Neutrophil (primary cell): ENCODE measurements around the gene MLLT10.

Experiments used
- H3K27ac ChIP-seq: fragments of 200-600 bp; sonication (generic); 2 replicates; pipeline ENCODE4 v1.5.1; 2016; ENCODE audit warnings: mild to moderate bottlenecking, moderate library complexity
- H3K27me3 ChIP-seq: fragments of 200-600 bp; sonication (generic); 2 replicates; pipeline ENCODE4 v1.6.0; 2016; ENCODE audit warnings: mild to moderate bottlenecking
- H3K36me3 ChIP-seq: fragments of 200-600 bp; sonication (generic); 2 replicates; pipeline ENCODE4 v1.5.1; 2017
- H3K4me1 ChIP-seq, 2 experiments: fragments of 200-600 bp in 1 of 2; sonication (generic) in 1 of 2; 1 replicate in 1 of 2; 2 replicates in 1 of 2; pipeline versions ENCODE4 v1.5.1 to v1.6.1; 2013 to 2016; ENCODE audit warnings: low read depth in 1 of 2, low read length in 1 of 2, mild to moderate bottlenecking in 1 of 2, moderate library complexity in 1 of 2; ENCODE audit not compliant: control insufficient read depth in 1 of 2, insufficient read depth in 1 of 2
- H3K4me3 ChIP-seq, 2 experiments: fragments of 200-600 bp in 1 of 2; sonication (generic) in 1 of 2; 1 replicate in 1 of 2; 2 replicates in 1 of 2; pipeline ENCODE4 v1.5.1; 2013 to 2016; ENCODE audit warnings: low read depth in 1 of 2, low read length in 1 of 2, mild to moderate bottlenecking in 1 of 2, moderate library complexity in 1 of 2
- H3K9me3 ChIP-seq: fragments of 200-600 bp; sonication (generic); 2 replicates; pipeline ENCODE4 v1.5.1; 2016
- CTCF ChIP-seq: fragments of 200-600 bp; sonication (generic); IDR thresholded peaks from 2 replicates; pipeline ENCODE4 v1.5.1; 2016; ENCODE audit warnings: antibody characterized with exemption

MLLT10 gene

GRCh38 chr10:21673668-21674067 is 139.6 kb downstream of the MLLT10 start:
- Histone ChIP-seq H3K4me3 (no peak overlapping the region), H3K4me1 (peaks cover 3 to 4% of the 10 kb centered on the region in 2 experiments), H3K9me3 (no peaks in the 10 kb centered on the region), H3K36me3 (peaks cover 15% of the 10 kb centered on the region), H3K27me3 (no peaks in the 10 kb centered on the region), H3K27ac (no peak overlapping the region)
- no peak for TF ChIP-seq CTCF

GRCh38 chr10:21675157-21675796 is 141.2 kb downstream of the MLLT10 start:
- Histone ChIP-seq H3K36me3 (peaks cover 15% of the 10 kb centered on the region), H3K27ac (no peak overlapping the region)
- TF ChIP-seq CTCF: peak; percentile 68

GRCh38 chr10:21677551-21677950 is 143.5 kb downstream of the MLLT10 start:
- no peaks in the 10 kb centered on the region for H3K9me3 ChIP-seq
- peaks cover 15% of the 10 kb centered on the region for H3K36me3 ChIP-seq
- no peak overlapping the region for H3K4me3 ChIP-seq
- no peak for TF ChIP-seq CTCF
- H3K27me3 ChIP-seq: no peaks in the 10 kb centered on the region
- no peak overlapping the region for H3K27ac ChIP-seq
- H3K4me1 ChIP-seq: peaks cover 4% of the 10 kb centered on the region in 2 experiments

More at GRCh38 chr10:21675157-21675796, 141.2 kb downstream of the MLLT10 start:
- Histone ChIP-seq H3K9me3 (no peaks in the 10 kb centered on the region), H3K4me1 (peaks cover 3 to 4% of the 10 kb centered on the region in 2 experiments), H3K27me3 (no peaks in the 10 kb centered on the region), H3K4me3 (no peak overlapping the region)

GRCh38 chr10:21681156-21681555 is 147.1 kb downstream of the MLLT10 start:
- Histone ChIP-seq H3K4me3 (no peak overlapping the region), H3K27me3 (no peaks in the 10 kb centered on the region), H3K4me1 (peaks cover 4 to 7% of the 10 kb centered on the region in 2 experiments), H3K27ac (no peak overlapping the region), H3K9me3 (no peaks in the 10 kb centered on the region), H3K36me3 (no peaks in the 10 kb centered on the region)
- no peak for TF ChIP-seq CTCF

GRCh38 chr10:21687266-21688008 is 153.4 kb downstream of the MLLT10 start:
- no peaks in the 10 kb centered on the region for H3K36me3 ChIP-seq
- no peak overlapping the region for H3K4me3 ChIP-seq
- peaks cover 0 to 4% of the 10 kb centered on the region in 2 experiments for H3K4me1 ChIP-seq
- no peaks in the 10 kb centered on the region for H3K27me3 ChIP-seq
- H3K9me3 ChIP-seq: no peaks in the 10 kb centered on the region
- no peak overlapping the region for H3K27ac ChIP-seq
- no peak for TF ChIP-seq CTCF
